Body of pancreas (tissue), 4 donors: ENCODE results near the gene KANK3. TPM values are rescaled to one million over a fixed set of nuclear protein-coding genes. Genes with fewer than 3 reads are reported as not detected.
"Not testable (repeated sequence)": the region's sequence is repeated elsewhere in the genome, so short reads cannot be mapped to it uniquely, and the experiment has no call there.

ENCODE experiments used
- ATAC-seq: fragments of 150-250 bp; one replicate; pipeline ENCODE4 v1.9.1; 2016
- DNase-seq, 4 donors: peaks; one replicate each; pipeline ENCODE4 v3.0.0-alpha.2; 2019
- H3K27ac ChIP-seq, 4 donors: fragments of 200-600 bp; sonication (generic); 1 replicate in 3 of 4; 2 replicates in 1 of 4; pipeline versions ENCODE4 v1.5.1 to v1.6.1; 2016 to 2019; ENCODE audit warnings: mild to moderate bottlenecking in 1 of 4, mixed read lengths in 1 of 4, moderate library complexity in 1 of 4
- H3K27me3 ChIP-seq, 2 donors: fragments of 200-600 bp; sonication (generic); one replicate each; pipeline ENCODE4 v1.6.0; 2016; ENCODE audit warnings: mild to moderate bottlenecking in 1 of 2
- H3K36me3 ChIP-seq, 2 donors: fragments of 200-600 bp; sonication (generic); replicated peaks in 1 of 2; 2 replicates each; pipeline ENCODE4 v1.5.1; 2016; ENCODE audit warnings: low read depth in 2 of 2; ENCODE audit not compliant: insufficient read depth in 1 of 2
- H3K4me1 ChIP-seq: fragments of 200-600 bp; sonication (generic); one replicate; pipeline ENCODE4 v1.6.0; 2016
- H3K4me3 ChIP-seq, 2 donors: fragments of 200-600 bp; sonication (generic); 1 replicate in 1 of 2; 2 replicates in 1 of 2; pipeline ENCODE4 v1.5.1; 2016 to 2019
- H3K9me3 ChIP-seq, 3 donors: fragments of 200-600 bp; sonication (generic); 1 replicate in 2 of 3; 2 replicates in 1 of 3; pipeline ENCODE4 v1.5.1; 2016
- POLR2A ChIP-seq, 3 donors: fragments of 450-650 bp; IDR thresholded peaks; one replicate each; pipeline ENCODE4 v1.6.1; 2016; ENCODE audit warnings: antibody characterized with exemption in 3 of 3, mild to moderate bottlenecking in 2 of 3
- WGBS, 2 donors: methylation state at CpG; one replicate each; pipeline ENCODE4 v1.1.5; 2017; 5-methylcytosine and 5-hydroxymethylcytosine counted together
- intact Hi-C: fragments of 100-400 bp; cut with DNase I; formaldehyde crosslinking; loops from one replicate; pipeline ENCODE4 v1.15.1; 2023
- total RNA-seq, 2 donors: library from RNA; depleted of rRNA; stranded (reverse); fragments of >200 nt; gene quantifications; one replicate each; pipeline ENCODE4 v1.1.0, GENCODE V29; 2016
- TF ChIP-seq, protein P1 (sequence below), 7 experiments: fragments of 450-650 bp in 4 of 7; fragments of 200-600 bp in 3 of 7; sonication (generic) in 3 of 7; IDR thresholded peaks; one replicate each; pipeline ENCODE4 v1.5.1; 2016 to 2019; ENCODE audit warnings: antibody characterized with exemption in 7 of 7

KANK3 gene
- total RNA-seq, 2 donors from 2014 or later: 9.1 to 25.7 TPM

DNA sequence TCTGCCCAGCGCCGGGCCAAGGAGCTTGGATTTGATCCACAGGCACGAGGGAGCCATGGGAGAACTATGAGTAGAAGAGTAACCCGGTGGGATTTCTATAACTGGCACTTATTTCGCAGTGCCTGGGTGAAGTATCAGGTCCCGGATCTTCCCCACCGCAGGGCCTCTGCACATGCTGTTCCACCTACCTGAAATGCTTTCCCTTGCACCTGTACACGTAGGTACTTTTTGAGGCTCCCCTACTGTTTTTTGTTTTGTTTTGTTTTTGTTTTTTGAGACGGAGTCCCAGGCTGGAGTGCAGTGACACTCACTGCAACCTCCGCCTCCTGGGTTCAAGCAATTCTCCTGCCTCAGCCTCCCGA is 402 bp upstream of the KANK3 start:
- no peak overlapping the region for H3K4me3 ChIP-seq
- H3K4me1 ChIP-seq: peaks cover 6% of the 10 kb centered on the region
- no peak for TF ChIP-seq POLR2A (IDR thresholded peaks at IDR 0.05)
- TF ChIP-seq, protein P1, sequence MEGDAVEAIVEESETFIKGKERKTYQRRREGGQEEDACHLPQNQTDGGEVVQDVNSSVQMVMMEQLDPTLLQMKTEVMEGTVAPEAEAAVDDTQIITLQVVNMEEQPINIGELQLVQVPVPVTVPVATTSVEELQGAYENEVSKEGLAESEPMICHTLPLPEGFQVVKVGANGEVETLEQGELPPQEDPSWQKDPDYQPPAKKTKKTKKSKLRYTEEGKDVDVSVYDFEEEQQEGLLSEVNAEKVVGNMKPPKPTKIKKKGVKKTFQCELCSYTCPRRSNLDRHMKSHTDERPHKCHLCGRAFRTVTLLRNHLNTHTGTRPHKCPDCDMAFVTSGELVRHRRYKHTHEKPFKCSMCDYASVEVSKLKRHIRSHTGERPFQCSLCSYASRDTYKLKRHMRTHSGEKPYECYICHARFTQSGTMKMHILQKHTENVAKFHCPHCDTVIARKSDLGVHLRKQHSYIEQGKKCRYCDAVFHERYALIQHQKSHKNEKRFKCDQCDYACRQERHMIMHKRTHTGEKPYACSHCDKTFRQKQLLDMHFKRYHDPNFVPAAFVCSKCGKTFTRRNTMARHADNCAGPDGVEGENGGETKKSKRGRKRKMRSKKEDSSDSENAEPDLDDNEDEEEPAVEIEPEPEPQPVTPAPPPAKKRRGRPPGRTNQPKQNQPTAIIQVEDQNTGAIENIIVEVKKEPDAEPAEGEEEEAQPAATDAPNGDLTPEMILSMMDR (IDR thresholded peaks at IDR 0.05): no peak
- intact Hi-C loops: no loop called here
- H3K27me3 ChIP-seq: no peaks in the 10 kb centered on the region
- WGBS, 2 donors: 39% methylated on average over 11 of the region's 11 CpGs
- H3K9me3 ChIP-seq: no peaks in the 10 kb centered on the region
- no peak overlapping the region for H3K27ac ChIP-seq
- no peaks in the 10 kb centered on the region for H3K36me3 ChIP-seq
- ATAC-seq (no peak), DNase-seq (no peak)

DNA sequence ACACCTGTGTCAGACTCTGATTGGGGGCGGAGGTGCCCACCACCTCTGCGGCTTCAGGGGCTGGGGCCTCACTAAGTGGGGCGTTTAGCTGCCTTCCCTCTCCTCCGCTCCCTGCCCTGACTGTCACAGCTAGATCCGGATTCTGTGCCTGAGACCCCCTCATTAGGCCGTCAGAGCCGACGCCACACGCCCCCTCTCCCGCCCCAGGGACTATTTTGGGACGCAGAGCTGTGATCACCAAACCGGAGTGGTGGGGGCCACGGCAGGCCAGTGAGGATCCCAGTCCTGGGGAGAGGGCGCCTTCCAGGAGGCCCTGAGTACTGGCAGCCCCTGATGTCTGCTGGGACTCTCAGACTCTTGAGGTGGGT is 762 bp downstream of the KANK3 start:
- TF ChIP-seq, protein P1 (IDR thresholded peaks at IDR 0.05): no peak
- TF ChIP-seq POLR2A (IDR thresholded peaks at IDR 0.05): no peak
- no peak overlapping the region for H3K4me3 ChIP-seq
- WGBS, 2 donors: 47% methylated on average over 14 of the region's 14 CpGs; no CpG with 5 or more reads in 1 of the 2 donors
- DNase-seq (no peak), ATAC-seq (no peak)
- H3K36me3 ChIP-seq: no peaks in the 10 kb centered on the region
- peak overlapping the region in 2 of 4 donors; percentile 30 to 43 for H3K27ac ChIP-seq
- peaks cover 6% of the 10 kb centered on the region for H3K4me1 ChIP-seq
- intact Hi-C loops: no loop called here
- H3K27me3 ChIP-seq: no peaks in the 10 kb centered on the region
- H3K9me3 ChIP-seq: no peaks in the 10 kb centered on the region

DNA sequence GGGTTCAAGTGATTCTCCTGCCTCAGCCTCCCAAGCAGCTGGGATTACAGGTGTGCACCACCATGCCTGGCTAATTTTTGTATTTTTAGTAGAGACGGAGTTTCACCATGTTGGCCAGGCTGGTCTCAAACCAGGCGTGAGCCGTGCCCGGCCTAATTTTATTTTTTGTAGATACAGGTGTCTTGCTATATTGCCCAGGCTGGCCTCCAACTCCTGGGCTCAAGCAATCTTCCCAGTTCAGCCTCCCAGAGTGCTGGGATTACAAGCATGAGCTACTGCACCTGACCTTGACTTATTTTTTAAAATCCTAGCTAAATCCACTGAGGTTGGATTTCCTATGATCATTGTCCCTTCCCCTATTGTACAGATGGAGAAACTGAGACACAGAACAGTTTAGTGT is 1.6 kb downstream of the KANK3 start:
- H3K4me1 ChIP-seq, H3K27me3 ChIP-seq, intact Hi-C loops, DNase-seq, H3K4me3 ChIP-seq, ATAC-seq, H3K36me3 ChIP-seq, H3K9me3 ChIP-seq: not testable (repeated sequence)
- H3K27ac ChIP-seq: peak overlapping the region in 1 of 4 donors; percentile 30
- 94 to 98% methylated on average over 4 of the region's 4 CpGs for WGBS, 2 donors

DNA sequence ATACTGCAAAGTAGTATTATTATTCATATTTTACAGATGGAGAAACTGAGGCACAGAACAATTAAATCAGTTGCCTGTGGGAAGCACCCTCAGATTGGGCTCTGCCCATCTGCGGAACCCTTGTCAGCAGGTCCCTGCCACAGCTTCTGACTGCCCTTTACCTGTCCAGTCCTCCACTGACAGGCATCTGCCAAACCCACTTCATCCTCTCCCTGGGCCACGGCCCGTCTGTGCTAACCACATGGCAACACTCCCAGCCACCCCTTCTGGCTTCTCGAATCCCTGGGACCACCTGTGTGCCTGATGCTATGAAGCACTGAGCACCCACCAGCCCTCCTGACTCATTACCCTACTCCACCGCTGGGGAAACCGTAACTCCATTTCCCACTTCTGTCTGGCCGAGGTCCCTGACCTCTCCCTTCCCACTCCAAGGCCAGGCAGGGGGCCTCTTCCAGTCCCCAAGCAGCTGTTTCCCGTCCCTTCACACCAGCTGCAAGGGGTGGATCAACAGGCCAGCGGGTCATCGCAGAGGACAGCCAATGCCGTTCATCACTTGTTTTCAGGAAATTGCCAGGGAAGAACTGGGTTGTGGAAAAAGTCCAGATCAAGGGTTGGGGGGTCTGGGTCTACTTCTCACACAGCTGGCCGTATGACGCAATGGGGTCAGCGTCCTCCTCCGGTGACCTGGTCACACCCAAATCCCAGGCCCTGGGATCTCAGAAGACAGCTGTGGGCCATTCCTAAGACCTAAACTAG is 2.5 kb downstream of the KANK3 start:
- no peak overlapping the region for H3K4me3 ChIP-seq
- H3K9me3 ChIP-seq: no peaks in the 10 kb centered on the region
- peak; percentile 5 for ATAC-seq
- H3K4me1 ChIP-seq: peaks cover 6% of the 10 kb centered on the region
- no peaks in the 10 kb centered on the region for H3K36me3 ChIP-seq
- TF ChIP-seq POLR2A (IDR thresholded peaks at IDR 0.05): no peak
- TF ChIP-seq, protein P1 (IDR thresholded peaks at IDR 0.05): peak in 2 of 7 experiments; percentile 6 to 7
- H3K27ac ChIP-seq: no peak overlapping the region
- 20 to 30% methylated on average over 14 to 15 of the region's 15 CpGs for WGBS, 2 donors
- peaks cover 0 to 4% of the 10 kb centered on the region in 2 donors for H3K27me3 ChIP-seq
- intact Hi-C loops: no loop called here
- DNase-seq: peak in 2 of 4 donors; percentile 19 to 39

DNA sequence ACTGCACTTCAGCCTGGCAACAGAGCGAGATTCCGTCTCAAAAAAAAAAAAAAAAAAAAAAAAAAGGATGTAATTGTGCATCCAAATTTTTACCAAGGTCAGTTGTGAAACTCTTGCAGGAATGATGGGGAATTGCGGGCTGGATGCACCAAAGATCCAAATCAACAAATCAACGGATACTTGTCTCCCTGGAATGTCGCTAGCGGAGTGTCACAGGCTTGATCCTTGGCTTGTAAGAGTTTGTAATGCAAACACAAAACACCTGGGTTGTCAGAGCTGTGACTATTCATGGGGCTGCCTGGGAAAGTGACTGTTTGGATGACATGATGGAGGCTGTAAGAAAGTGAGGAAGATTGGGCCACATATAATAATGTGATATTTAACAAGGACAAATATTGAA is 4.2 kb downstream of the KANK3 start:
- intact Hi-C loops: no loop called here
- Histone ChIP-seq H3K36me3 (no peaks in the 10 kb centered on the region), H3K9me3 (no peaks in the 10 kb centered on the region), H3K4me3 (no peak overlapping the region), H3K27me3 (peaks cover 0 to 13% of the 10 kb centered on the region in 2 donors), H3K4me1 (peaks cover 17% of the 10 kb centered on the region), H3K27ac (no peak overlapping the region)
- WGBS, 2 donors: 38 to 49% methylated on average over 6 of the region's 6 CpGs
- no peak for DNase-seq
- no peak for ATAC-seq
- TF ChIP-seq, protein P1 (IDR thresholded peaks at IDR 0.05): no peak
- no peak for TF ChIP-seq POLR2A (IDR thresholded peaks at IDR 0.05)
